ENCODE measurements around the gene SLC16A5.
"Not testable (repeated sequence)": the region's sequence is repeated elsewhere in the genome, so short reads cannot be mapped to it uniquely, and the experiment has no call there.

Gene SLC16A5

DNA sequence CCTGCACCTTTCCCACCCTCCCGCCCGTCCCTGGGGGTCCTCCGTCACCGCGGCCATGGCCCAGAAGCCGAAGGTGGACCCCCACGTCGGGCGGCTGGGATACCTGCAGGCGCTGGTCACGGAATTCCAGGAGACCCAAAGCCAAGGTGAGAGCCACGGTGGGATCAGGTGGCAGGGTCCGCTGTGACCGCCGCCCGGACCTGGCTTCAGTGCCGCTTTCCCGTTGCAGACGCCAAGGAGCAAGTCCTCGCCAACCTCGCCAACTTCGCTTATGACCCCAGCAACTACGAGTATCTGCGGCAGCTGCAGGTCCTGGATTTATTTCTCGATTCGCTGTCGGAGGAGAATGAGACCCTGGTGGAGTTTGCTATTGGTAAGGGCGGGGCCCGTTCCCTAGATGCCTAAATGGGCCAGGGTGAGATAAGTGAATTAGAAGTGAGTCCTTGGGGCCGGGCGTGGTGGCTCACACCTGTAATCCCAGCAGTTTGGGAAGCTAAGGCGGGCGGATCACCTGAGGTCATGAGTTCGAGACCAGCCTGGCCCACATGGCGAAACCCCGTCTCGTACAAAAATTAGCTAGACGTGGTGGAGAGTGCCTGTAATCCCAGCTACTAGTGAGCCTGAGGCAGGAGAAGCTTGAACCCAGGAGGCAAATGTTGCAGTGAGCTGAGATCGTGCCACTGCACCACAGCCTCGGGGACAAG, 22.6 kb downstream of the SLC16A5 start:
- DNase-seq (ENCODE audit: low spot score) = peak; percentile 28

- no peak for DNase-seq (ENCODE audit: low spot score)
Measured at GRCh38 chr17:75111777-75112335, 24.1 kb downstream of the SLC16A5 start.

DNA sequence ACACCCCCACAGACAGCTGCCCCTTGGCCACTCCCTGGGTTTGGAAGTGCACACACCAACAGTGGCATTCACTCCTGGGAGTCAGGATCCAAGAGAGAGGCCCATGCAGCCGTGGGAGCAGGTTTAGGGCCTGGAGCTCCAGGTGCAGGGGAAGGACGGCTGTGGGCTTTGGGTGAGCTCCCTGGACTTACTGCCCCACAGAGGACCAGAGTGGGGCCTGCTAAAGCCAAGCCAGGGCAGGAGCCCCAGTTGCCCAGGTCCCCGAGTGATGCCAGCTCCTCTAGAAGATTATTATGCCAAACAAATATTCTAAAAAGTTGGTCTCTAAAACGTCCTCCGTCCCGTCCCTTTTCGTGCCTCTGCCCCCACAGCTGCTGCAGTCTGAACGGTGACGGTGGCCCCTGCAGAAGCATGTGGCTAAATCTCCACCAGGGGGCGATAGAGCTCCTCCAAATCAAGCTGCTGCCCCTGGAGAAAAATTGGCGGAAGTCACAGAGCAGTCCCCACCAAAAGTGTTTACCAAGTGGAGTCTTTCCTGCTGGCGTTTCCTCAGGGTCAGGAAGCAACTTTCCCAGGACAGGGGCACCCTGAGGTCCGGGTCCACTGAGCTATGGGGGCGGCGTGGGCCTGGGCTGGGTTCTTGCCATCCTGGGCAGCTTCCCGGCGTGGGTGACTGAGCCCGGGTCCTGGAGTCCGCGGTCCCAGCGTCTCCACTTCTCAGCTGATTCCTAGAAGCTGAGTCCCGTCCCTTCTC, 26.2 kb downstream of the SLC16A5 start:
- peak; percentile 91 for DNase-seq (ENCODE audit: low spot score)

DNA sequence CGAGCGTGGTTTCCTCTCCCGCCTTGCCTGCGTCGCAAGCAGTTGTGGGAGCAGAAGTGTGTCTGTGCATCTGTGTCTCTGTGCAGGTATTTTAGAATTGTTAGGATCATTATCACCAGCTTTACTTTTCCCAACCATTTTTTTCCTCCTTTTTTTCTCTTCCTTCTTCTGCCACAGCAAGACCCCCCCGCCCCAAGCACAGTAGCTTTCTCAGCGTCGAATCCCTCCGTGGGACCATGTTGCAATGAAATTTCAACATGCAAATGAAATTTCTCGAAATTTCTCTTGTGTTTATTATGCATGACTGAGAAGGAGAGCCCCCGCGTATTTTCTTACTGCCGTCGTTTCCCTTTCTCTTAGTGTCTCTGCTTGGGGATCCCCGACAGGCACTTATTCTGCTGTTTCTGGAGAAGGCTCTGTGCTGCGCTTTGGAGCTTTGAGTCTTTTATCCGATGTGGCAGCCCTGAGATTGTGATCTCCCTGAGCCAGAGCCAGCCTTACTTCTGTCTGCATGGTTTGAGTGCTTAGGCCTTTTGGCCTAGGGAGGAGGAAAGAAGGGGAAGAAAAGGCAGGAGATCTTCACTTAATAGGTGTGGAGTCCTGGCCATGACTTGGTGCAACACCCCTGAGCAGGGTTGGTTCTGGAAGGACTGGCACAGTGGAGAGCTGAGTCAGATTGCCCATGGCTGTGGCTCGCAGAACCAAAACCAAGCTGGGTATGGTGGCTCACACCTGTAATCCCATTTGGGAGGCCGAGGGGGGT, 27.0 kb downstream of the SLC16A5 start:
- DNase-seq (ENCODE audit: low spot score) = no peak

DNA sequence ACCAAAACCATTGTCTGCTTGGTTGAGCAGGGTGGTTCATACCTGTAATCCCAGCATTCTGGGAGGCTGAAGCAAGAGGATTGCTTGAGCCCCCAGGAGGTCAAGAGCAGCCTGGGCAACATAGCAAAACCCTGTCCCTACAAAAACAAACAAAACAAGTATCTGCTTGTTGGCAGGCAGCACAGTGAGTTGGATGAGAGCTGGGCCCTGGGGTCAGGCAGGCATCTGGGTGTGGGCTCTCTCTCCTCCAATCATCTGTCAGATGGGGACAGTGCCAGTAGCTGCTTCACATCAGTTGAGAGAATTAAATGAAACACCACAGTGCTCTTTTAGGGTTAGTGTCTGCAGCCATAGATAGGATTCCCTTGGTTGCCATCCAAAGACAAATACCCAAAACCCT, 27.8 kb downstream of the SLC16A5 start:
- DNase-seq (ENCODE audit: low spot score) = no peak

DNA sequence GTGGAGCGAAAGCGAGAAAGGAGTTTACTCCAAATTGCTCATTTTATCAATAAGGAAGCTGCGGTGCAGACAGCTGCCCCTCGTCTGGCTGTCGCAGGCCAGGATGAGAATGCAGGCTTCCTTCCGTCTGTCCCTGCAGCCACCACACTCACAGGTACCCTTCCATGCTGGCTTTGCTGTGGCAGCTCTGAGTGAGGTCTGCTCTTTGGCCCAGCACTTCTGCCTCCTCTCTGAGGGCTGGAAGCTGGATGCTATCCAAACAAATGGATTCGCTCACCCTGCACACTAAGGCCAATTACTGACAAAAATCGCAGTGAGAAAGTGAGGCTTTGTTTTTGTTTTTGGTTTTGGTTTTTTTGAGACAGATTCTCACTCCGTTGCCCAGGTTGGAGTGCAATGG, 29.0 kb downstream of the SLC16A5 start:
- no peak for DNase-seq (ENCODE audit: low spot score)

- DNase-seq (ENCODE audit: low spot score) = no peak
Measured at GRCh38 chr17:75118307-75118706, 30.6 kb downstream of the SLC16A5 start.

DNA sequence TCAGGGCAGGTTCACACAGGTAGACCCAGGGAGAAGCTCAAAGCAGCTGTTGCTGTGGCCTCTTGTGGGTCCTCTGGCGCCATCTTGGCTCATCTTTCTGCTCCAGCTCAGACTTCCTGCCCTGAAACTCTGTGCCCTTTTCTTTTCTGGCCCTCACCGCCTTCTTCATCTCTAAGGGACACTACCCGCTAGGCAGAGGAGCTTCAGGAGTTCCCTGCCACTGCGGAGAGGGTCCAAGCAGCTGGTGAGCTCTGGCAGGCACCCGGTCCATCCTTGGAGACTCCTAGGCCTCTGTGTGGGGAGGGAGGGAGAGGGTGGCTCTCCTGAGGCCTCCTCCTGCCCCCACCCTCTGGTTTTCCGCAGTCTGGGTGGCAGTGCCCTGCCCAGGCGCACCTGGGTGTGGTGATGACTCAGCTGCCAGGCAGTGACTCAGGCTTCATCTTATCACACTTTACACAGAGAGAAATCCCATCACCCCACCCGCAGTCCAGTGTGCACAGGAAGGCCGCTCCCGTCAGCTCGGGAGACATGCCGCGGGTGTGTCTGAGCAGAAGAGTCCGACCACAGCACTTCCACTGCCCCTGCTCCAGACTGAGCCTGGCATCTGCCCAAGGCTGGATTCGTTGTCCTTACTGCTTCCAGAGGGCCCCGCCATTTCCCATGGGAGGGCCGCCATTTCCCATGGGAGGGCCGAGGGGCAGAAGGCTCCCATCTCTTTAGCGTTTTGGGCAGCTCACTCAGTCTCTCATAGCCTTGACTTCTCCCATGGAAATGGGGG, 36.5 kb downstream of the SLC16A5 start:
- peak; percentile 92 for DNase-seq (ENCODE audit: low spot score)

DNA sequence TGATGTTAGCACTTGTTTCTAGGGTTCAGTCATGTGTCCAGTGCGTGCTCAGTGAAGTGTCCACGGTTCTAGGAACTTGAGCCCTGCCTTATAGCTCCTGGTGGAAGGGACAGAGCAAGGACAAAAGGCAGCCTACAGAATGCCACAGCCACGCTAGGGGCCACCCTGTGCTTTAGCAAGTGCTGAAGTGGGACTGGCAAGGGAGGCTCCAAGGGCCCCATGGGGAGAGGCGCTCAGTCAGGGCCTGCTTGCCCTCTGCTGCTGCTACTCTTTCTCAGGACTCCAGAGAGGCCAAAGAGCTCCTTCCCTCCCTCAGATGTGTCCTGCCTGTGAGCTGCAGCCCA, 37.0 kb downstream of the SLC16A5 start:
- DNase-seq (ENCODE audit: low spot score) = no peak

- no peak for DNase-seq (ENCODE audit: low spot score)
Measured at GRCh38 chr17:75125984-75126383, 38.2 kb downstream of the SLC16A5 start.

DNA sequence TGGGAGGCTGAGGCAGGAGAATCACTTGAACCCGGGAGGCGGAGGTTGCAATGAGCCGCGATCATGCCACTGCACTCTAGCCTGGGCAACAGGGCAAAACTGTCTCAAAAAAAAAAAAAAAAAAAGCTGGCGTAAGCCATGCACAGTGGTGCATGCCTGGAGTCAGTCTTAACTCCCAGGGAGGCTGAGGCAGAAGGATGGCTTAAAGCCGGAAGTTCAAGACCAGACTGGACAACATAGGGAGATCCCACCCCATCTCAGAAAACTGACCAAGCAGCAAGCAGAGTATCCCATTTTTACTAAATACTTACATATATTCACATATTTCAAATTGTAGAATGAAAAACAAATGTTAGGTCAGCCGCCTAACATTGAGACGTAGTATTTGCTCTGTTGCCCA, 39.2 kb downstream of the SLC16A5 start:
- no peak for DNase-seq (ENCODE audit: low spot score)

DNA sequence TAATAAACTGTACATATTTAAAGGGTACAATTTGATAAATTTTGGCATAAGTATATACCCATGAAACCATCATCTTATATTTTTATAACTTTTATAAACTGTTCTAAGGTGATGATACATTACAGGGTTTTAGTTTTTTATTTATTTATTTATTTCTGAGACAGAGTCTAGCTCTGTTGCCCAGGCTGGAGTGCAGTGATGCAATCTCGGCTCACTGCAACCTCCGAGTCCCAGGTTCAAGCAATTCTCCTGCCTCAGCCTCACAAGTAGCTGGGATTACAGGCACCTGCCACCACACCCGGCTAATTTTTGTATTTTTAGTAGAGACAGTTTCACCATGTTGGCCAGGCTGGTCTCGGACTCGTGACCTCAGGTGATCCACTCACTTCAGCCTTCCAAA, 40.2 kb downstream of the SLC16A5 start:
- DNase-seq (ENCODE audit: low spot score) = not testable (repeated sequence)

GRCh38 chr17:75128694-75129505, 41.1 kb downstream of the SLC16A5 start:
- DNase-seq (ENCODE audit: low spot score) = no peak

GRCh38 chr17:75129576-75129975, 41.8 kb downstream of the SLC16A5 start:
- DNase-seq (ENCODE audit: low spot score) = no peak

DNA sequence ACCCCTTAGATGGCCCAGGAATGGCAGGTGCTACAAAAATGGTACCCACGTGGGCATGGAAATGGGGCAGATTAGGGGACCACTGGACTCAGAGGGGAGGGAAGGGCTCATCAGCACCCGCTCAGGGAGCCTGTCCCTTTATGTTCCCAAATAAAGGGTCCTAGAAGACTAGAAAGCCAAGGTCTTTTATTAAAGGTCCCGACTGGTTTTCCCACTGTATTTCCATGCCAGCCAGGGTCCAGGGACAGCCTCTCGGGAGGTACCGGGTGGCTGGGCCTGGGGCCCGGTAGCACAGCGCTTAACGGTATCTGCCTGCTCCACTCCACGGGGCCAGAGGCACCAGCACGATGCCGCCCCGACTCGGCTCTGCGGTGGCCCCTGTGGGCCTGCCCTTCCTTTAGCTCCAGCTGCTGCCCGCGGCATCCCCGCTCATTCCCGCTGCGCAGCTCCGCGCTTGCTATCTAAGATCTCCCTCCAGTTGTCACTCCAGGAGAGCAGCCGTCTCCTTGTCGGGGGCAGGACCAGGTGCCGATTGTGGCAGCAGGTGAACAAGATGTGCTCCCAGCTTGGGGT, 42.4 kb downstream of the SLC16A5 start:
- no peak for DNase-seq (ENCODE audit: low spot score)

- peak; percentile 69 for DNase-seq (ENCODE audit: low spot score)
Measured at GRCh38 chr17:75130632-75131277, 43.0 kb downstream of the SLC16A5 start.

DNA sequence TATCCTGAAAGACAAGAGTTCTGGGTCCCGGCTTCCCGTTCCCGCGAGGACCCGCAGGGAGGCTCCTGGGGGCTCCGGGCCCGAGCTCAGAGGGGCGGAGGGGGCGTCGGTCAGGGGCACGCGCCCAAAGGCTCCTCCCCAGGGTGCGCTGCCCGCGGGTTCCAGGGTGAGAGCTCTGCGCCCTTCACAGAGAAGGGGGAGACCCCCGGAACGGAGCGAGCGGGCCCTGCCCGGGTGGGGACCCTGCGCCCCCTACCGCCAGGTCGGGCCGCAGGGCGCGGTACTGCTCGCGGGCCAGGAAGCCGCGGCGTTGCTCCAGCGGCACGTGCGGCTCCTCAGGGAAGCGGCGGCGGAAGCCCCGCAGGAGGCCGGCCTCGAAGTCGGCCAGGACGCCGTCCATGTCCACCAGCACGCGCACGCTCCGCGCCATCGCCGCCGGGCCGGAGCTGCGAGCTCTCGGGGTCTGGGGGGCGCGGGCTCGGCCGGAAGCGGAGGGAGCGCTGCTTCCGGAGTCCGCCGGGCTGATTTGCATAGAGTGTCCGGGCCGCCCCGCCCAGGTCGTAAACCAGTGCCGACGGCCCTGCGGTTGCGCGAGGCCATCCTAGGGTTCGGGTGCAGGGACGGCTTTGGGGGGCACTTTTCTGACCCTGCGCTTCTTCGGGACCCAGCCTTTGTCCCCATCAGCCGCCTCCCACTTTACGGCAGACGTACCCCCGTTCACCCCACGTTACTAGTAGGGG, 43.7 kb downstream of the SLC16A5 start, which contains the start of gene NT5C:
Gene NT5C, minus strand, starts transcription at position 465 of the 740 bp plus-strand sequence. Its CDS starts 35 bp downstream, at position 430.
- DNase-seq (ENCODE audit: low spot score) = peak; percentile 84

GRCh38 chr17:75132018-75133000, 44.6 kb downstream of the SLC16A5 start:
- DNase-seq (ENCODE audit: low spot score) = not testable (repeated sequence)
